ENCODE data around the gene PRAF2.
A peak's percentile ranks its signal among the peaks of the same experiment; 100 is the strongest.

Gene PRAF2, protein sequence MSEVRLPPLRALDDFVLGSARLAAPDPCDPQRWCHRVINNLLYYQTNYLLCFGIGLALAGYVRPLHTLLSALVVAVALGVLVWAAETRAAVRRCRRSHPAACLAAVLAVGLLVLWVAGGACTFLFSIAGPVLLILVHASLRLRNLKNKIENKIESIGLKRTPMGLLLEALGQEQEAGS

GRCh38 chrX:49073601-49074575 is at the start of gene PRAF2:
Gene PRAF2 (minus strand): TSS chrX:49074002. CDS start chrX:49073987, 15 bp downstream.
- DNase-seq, result peak; percentile 88

GRCh38 chrX:49122499-49122898 is 48.7 kb upstream of the PRAF2 start:
- no peak for DNase-seq

GRCh38 chrX:49120091-49120490 is 46.3 kb upstream of the PRAF2 start:
- DNase-seq, result no peak

DNA sequence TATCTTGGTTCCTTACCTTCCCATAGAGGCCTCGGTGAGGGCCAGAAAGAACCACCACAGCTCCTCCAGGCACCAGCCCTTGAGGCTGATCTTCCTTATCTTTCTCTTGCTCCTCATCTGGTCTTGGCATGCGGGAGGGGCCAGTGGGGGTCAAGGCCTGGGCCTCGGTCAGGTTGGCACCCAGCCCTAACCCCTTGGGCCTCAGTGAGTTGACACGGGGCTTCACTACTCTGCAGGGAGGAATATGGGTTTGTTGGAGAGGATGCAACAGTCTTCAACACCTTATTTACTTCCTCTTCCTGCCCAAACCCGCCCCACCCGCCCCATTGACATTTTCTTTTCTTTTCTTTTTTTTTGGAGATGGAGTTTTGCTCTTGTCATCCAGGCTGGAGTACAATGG is 43.8 kb upstream of the PRAF2 start:
- no peak for DNase-seq

DNA sequence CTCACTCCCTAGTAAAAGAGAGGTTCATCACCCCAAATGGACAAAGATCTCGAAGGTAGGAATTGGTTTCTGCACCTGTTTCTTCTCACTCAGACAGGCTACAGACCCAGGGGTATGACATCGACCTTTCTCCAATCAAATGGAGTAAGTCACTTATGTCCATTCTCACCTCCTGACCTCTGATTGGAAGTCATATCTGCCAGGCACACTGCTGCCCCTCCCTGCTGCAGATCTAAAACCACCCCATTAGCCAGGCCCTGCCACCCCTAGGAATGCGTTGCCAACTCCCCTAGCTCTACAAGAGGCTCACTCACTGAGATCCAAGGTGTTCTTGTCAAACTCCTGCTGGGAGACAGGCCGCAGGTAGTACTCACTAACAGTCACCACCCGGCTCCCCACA is 42.9 kb upstream of the PRAF2 start:
- no peak for DNase-seq

- DNase-seq, result no peak
These were observed 42.3 kb upstream of the PRAF2 start for GRCh38 chrX:49116076-49116475.

DNA sequence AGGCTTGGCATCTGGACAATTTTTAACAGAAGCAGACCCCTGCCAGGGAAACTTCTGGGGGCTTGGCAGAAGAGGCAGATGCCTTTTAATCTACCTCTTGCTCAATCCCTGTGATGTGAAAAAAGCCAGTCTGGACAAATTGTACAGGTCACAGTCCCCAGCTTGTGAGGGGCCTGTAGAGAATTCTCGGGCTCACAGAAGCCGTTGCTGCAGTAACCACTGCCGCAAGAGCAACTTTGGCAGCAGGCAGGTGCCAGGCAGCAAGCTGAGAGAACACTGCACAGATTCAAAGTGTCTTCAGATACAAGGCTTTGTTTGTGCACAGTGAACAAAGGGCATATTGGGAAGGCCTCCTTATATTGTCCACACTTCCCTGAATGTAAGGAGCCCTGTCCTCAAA is 38.0 kb upstream of the PRAF2 start:
- DNase-seq, result no peak

- DNase-seq, result no peak
These were observed 36.6 kb upstream of the PRAF2 start for GRCh38 chrX:49110417-49110816.

DNA sequence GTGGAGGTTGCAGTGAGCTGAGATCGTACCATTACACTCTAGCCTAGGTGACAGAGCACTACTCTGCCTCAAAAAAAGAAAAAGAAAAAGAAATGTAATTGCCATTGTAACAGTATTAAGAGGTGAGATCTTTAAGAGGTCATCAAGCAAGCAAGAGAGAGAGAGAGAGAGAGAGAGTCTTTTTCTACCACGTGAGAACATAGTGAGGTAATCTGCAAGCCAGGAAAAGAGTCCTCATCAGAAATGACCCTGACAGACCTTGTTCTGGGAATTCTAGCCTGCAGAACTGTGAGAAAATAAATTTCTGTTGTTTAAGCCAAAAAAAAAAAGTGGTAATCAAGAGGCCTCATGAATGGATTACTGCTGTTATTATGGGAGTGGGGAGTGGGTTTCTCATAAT is 34.8 kb upstream of the PRAF2 start:
- no peak for DNase-seq

GRCh38 chrX:49106930-49107329 is 33.1 kb upstream of the PRAF2 start:
- no peak for DNase-seq

- DNase-seq, result no peak
These were observed 32.5 kb upstream of the PRAF2 start for GRCh38 chrX:49106296-49106695.

- no peak for DNase-seq
These were observed 29.8 kb upstream of the PRAF2 start for GRCh38 chrX:49103637-49104036.

DNA sequence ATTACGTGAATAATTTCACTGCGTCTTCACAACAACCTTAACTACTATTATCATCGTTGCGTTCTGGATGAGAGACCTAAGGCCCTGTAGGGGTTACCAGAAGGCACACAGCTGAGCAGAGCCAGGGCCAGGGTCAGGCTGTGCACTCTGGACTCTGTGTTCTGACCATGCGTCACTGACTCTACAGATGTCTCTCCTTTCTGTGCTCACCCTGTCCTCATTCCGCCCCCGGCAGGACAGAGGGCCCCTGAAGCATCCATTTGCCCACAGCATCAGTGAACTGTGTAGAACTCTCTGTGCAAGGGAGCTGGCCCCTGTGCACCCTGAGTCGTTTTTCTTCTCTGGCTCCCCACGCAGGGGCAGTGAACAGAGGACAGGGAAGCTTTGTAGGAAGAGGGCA is 28.4 kb upstream of the PRAF2 start:
- DNase-seq, result no peak

- DNase-seq, result no peak
These were observed 27.8 kb upstream of the PRAF2 start for GRCh38 chrX:49101629-49101984.

DNA sequence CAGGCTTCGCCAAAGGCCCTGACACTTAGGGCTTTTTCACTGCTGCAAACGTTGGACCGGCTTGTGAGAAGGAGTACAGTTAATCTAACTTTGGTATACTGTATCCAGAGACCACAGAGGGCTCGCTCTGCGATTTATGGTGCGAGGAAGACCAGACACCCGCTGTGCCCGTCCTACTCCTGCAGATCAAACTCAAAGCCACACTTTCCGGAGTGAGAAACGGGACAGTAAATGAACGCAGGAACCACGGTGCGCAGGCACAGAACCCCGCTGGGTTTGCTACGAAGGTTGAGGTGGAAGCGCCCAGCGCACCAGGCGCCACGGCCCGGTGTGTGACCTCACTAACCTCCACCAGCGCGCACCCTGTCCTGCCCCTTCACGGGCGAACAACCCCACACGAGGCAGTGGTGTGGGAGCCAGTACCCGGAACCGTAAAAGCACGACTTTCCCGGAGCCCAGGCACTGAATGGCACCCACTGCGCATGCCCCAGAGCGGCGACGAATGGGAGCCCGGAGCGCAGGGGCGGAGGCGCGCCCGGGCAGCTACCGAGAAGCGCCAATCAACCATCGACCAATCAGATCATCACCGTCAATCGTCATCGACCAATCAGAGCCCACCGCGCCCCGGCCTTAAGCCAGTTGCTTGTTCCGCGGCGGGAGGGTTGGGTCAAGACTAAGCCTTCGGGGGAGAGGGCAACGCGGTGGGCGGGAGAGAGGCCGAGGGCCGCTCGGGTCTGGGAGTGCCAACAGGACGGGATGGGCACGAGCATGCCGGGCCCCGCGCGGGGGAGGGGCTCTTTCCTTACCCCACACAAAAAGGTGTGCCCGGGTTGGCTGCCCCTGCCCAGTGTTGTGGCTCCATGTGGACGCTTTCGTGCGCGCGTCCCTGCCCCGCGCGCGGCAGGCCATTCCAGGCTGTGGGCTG is 27.2 kb upstream of the PRAF2 start:
- peak; percentile 85 for DNase-seq

- no peak for DNase-seq
These were observed 22.6 kb upstream of the PRAF2 start for GRCh38 chrX:49096419-49096818.

GRCh38 chrX:49089553-49089952 is 15.8 kb upstream of the PRAF2 start:
- no peak for DNase-seq

GRCh38 chrX:49082271-49082871 is 8.6 kb upstream of the PRAF2 start:
- DNase-seq, result no peak

- DNase-seq, result peak; percentile 75
These were observed 6.0 kb upstream of the PRAF2 start, which contains the start of gene WDR45 for GRCh38 chrX:49079489-49080428. Gene WDR45 (minus strand): TSS chrX:49079887. CDS start chrX:49078095, 1,792 bp downstream.

DNA sequence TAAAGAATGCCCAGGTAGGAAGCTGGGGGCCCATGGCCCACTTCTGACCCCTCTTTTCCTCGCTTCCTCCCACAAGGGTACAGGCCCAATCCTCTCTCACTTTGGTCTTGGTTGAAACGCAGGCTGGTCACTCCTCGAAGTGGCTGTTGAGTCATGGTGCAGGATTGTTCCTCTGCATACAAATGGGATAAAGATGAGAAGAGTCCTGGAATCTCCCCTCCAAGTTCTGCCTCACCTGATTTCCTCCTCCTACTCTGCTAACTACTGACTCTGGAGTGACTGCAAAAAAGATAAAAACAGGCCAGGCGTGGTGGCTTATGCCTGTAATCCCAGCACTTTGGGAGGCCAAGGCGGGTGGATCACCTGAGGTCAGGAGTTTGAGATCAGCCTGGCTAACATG is 4.1 kb upstream of the PRAF2 start:
- no peak for DNase-seq

GRCh38 chrX:49075347-49075746 is 1.5 kb upstream of the PRAF2 start:
- DNase-seq, result no peak

DNA sequence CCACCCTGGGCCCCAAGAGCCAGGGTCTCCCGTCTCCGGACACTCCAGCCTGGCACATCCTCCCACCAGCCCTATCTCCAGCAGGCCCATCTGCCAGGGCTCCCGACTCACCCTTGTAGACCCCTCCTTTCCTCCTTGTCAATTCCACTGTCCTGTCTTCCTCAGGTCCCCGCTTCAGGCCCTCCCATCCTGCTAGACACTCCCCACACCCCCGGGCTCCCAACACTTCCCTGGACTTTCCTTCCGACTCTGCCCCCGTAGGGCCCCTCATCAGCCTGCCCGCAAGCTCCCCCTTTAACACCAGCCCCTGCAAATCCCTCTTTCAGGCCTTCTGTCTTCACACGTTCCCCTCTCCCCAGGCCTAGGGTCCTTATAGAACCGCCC is 1.1 kb downstream of the PRAF2 start:
- DNase-seq, result no peak
